Measurements from ENCODE around the gene KIF1B. TPM values are rescaled to one million over a fixed set of nuclear protein-coding genes. Genes with fewer than 3 reads are reported as not detected.

KIF1B gene
- total RNA-seq, 1 donor from 2014 or later = 35.5 TPM

DNA sequence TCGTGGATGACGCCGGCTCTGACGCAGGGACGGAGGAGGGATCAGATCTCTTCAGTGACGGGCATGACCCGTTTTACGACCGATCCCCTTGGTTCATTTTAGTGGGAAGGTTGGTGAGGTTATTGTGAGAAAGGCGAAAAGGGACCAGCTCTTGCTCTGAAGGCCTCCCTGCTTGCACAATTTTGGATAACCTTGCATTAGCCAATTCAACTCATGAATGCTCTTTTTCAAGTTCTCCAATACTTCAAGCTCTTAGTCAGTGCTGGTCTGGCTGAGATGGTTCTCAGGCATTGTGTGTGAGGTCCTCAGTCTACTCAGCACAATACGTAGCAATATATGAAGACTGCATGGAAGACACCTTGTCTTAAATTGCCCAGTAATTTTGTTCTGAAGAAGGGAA is 115.9 kb downstream of the KIF1B start:
- no peak for TF ChIP-seq CTCF (IDR thresholded peaks at IDR 0.05)
- Histone ChIP-seq H3K9me3 (no peaks in the 10 kb centered on the region), H3K27me3 (no peaks in the 10 kb centered on the region), H3K4me1 (no peaks in the 10 kb centered on the region), H3K27ac (no peak overlapping the region), H3K4me3 (no peak overlapping the region), H3K36me3 (peaks cover 55% of the 10 kb centered on the region)
- intact Hi-C loops (cut with DNase I) = no loop called here
- DNase-seq (no peak), ATAC-seq (no peak)

DNA sequence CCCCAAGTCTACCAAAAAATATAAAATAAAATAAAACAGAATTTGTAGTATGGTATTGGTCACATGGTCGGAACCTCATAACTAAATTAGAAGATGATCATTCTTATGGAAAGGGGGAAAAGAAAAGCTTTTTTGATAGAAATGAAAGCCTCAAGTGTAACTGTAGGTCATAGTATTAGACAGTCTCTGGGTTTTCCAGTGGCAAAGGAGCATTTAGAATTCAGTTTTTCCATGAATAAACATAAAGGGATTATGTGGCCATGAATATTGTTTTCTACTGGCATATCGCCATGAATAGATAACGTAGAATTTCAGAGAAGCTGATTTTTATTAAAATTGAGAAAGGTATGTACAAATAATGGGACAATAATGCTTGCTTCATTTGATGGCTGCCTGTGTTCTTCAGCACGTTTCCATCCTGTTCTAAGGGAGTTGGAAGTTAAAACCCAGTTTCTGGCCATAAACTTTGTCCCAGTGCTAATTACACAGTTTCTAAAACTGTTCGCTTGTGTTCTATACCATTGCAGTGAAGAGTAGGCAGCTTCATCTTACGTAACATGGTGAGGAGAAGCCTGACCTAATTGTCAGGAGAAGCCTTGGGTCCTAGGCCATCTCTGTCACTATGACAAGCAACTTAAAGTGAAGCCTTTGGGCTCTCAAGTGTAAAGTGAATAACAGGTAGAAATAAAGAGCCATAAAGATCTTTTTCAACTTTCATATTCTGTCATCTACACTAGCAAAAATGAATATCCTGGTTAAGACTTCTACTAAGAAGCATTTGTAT is 118.0 kb downstream of the KIF1B start:
- Histone ChIP-seq H3K36me3 (peaks cover 52% of the 10 kb centered on the region), H3K4me3 (no peak overlapping the region), H3K27ac (no peak overlapping the region), H3K27me3 (no peaks in the 10 kb centered on the region), H3K4me1 (no peaks in the 10 kb centered on the region), H3K9me3 (no peaks in the 10 kb centered on the region)
- no peak for TF ChIP-seq CTCF (IDR thresholded peaks at IDR 0.05)
- intact Hi-C loops (cut with DNase I) = no loop called here
- peak; percentile 60 for ATAC-seq
- DNase-seq = no peak

DNA sequence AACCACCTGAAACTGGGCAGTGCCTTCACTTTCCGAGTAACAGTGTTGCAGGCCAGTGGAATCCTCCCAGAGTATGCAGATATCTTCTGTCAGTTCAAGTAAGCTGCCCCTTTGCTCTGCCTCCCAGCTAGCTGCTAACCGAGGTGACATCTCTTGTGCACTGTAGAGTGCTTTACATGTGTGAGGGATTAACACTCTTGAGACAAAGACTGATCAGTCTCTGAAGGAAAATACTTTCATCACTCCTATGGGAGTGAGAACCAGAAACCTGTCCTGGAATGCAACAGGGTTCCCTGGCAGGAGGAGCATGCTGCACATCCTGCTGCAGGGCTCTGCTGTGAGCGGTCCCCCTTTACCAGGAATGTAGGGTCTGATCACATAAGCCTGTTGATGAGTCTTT is 127.1 kb downstream of the KIF1B start:
- DNase-seq (no peak), ATAC-seq (no peak)
- Histone ChIP-seq H3K9me3 (no peaks in the 10 kb centered on the region), H3K4me3 (no peak overlapping the region), H3K36me3 (peaks cover 65% of the 10 kb centered on the region), H3K27me3 (no peaks in the 10 kb centered on the region), H3K27ac (no peak overlapping the region), H3K4me1 (no peaks in the 10 kb centered on the region)
- intact Hi-C loops (cut with DNase I) = loop anchor here (10.0 kb wide), 1 partner anchor 123 kb away; the partner anchor contains the start of gene KIF1B
- TF ChIP-seq CTCF (IDR thresholded peaks at IDR 0.05) = no peak

DNA sequence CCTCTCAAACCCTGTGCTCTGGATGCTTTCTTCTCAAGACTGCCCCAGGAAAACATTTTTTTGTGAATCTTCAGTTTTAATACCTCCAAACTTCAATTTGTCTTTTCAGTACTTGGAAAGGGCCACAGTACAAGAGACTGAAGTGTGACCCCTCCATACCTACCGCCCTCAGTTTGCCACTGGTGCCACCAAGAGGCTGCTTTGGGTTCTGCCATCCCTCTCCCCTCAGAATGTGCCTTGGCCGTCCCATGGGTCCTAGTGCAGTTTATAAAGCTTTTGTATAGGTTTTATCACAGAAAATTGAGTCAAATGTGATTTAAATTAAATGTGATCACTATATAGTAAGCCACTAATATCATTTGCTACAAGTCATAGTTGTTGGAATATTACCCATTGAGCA is 127.7 kb downstream of the KIF1B start:
- TF ChIP-seq CTCF (IDR thresholded peaks at IDR 0.05) = peak; percentile 64
- no peaks in the 10 kb centered on the region for H3K9me3 ChIP-seq
- H3K27ac ChIP-seq = no peak overlapping the region
- H3K4me1 ChIP-seq = no peaks in the 10 kb centered on the region
- peaks cover 71% of the 10 kb centered on the region for H3K36me3 ChIP-seq
- H3K4me3 ChIP-seq = no peak overlapping the region
- no peak for DNase-seq
- no peaks in the 10 kb centered on the region for H3K27me3 ChIP-seq
- ATAC-seq = peak; percentile 89
- intact Hi-C loops (cut with DNase I) = loop anchor here (10.0 kb wide), 1 partner anchor 123 kb away; the partner anchor contains the start of gene KIF1B

DNA sequence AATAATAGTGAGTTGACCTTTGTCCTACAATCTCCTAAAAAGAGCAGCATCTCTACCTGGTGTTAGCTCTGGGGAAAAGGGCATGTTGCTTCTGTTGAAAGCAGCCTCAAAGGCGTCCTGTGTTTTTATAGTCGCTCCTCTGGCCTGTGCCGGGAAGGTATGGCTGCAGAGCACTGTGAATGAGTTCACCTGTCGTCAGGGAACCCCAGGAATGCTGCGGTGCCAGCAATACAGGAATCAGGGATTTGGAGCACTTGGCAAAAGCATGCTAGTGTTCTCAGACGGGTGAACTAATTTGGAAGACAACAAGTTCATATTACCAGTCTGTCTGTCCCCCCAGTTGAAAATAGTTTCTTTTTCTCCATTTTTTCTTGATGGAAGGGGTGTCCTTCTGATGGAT is 128.2 kb downstream of the KIF1B start:
- TF ChIP-seq CTCF (IDR thresholded peaks at IDR 0.05) = no peak
- no peak for ATAC-seq
- Histone ChIP-seq H3K27ac (no peak overlapping the region), H3K9me3 (no peaks in the 10 kb centered on the region), H3K27me3 (no peaks in the 10 kb centered on the region), H3K4me1 (no peaks in the 10 kb centered on the region), H3K36me3 (peaks cover 77% of the 10 kb centered on the region), H3K4me3 (no peak overlapping the region)
- intact Hi-C loops (cut with DNase I) = loop anchor here (10.0 kb wide), 1 partner anchor 124 kb away; the partner anchor contains the start of gene KIF1B
- DNase-seq = no peak
